K562 (cell line): ENCODE measurements around the gene ZSCAN5C. TPM values are rescaled to one million over a fixed set of nuclear protein-coding genes. Genes with fewer than 3 reads are reported as not detected.

Experiments used
- ATAC-seq: fragments of 200-7000 bp; cut with Tn5 transposase; 3 replicates; pipeline ENCODE4 v1.9.1; 2020; ENCODE audit warnings: moderate library complexity
- BruUV-seq: library from RNA; stranded (reverse); fragments of 400-500 nt; replicated peaks from 2 replicates; lab custom pipeline; 2021; lab: Mats Ljungman, UMichigan
- CTCF ChIA-PET: fragments of 300-600 bp; formaldehyde crosslinking; extraction: SDS; loops from one replicate; lab custom pipeline; 2021; ENCODE audit warnings: low intra/inter-chr PET ratio; lab: Yijun Ruan, JAX
- POLR2A ChIA-PET: fragments of 300-600, 350-650 bp; sonication (Branson Sonifier 250); formaldehyde crosslinking; extraction: SDS; loops from one replicate; lab custom pipeline; 2021; ENCODE audit warnings: antibody characterized with exemption, inconsistent platforms; lab: Yijun Ruan, JAX
- DNase-seq, 4 experiments: peaks; one replicate each; pipeline versions ENCODE4 v3.0.0 to v3.0.0-alpha.2; 2011 to 2018; ENCODE audit warnings: low spot score in 3 of 4, mixed read lengths in 3 of 4; ENCODE audit errors: extremely low read depth in 1 of 4
- FAIRE-seq: peaks from 2 replicates; lab custom pipeline; 2011; peaks lifted over from hg19 to GRCh38; lab: Jason Lieb, UNC
- H2AFZ ChIP-seq: 2 replicates; pipeline ENCODE4 v1.6.0; 2011; ENCODE audit warnings: low read depth, low read length, control low read depth, inconsistent platforms
- H3K27ac ChIP-seq: fragments of 200-600 bp; 3 replicates; pipeline ENCODE4 v1.8.0; 2011; ENCODE audit warnings: low read depth, mild to moderate bottlenecking, control low read depth, inconsistent platforms, low read length, moderate library complexity, mixed read lengths; ENCODE audit errors: extremely low read depth
- H3K27me3 ChIP-seq, 2 experiments: fragments of 300-600 bp in 1 of 2; 2 replicates in 1 of 2; 3 replicates in 1 of 2; pipeline versions ENCODE4 v1.6.0 to v1.8.0; 2011; ENCODE audit warnings: inconsistent platforms in 2 of 2, low read length in 2 of 2, mild to moderate bottlenecking in 1 of 2, mixed read lengths in 1 of 2, moderate library complexity in 1 of 2; ENCODE audit not compliant: control insufficient read depth in 2 of 2, insufficient read depth in 2 of 2
- H3K36me3 ChIP-seq: fragments of 300-600 bp; 3 replicates; pipeline ENCODE4 v1.8.0; 2011; ENCODE audit warnings: mild to moderate bottlenecking, low read length, inconsistent platforms; ENCODE audit not compliant: control insufficient read depth, insufficient read depth
- H3K4me1 ChIP-seq, 2 experiments: fragments of 200-600 bp in 1 of 2; replicated peaks in 1 of 2; 2 replicates in 1 of 2; 3 replicates in 1 of 2; pipeline versions ENCODE4 v1.5.1 to v1.8.0; 2011; ENCODE audit warnings: inconsistent platforms in 2 of 2, low read length in 2 of 2, mild to moderate bottlenecking in 1 of 2, mixed read lengths in 1 of 2, moderate library complexity in 1 of 2; ENCODE audit not compliant: control insufficient read depth in 2 of 2, insufficient read depth in 2 of 2
- H3K4me2 ChIP-seq: 2 replicates; pipeline ENCODE4 v1.6.1; 2011; ENCODE audit warnings: low read length, control low read depth, inconsistent platforms, mixed read lengths; ENCODE audit not compliant: insufficient read depth
- H3K4me3 ChIP-seq: fragments of 200-600 bp; sonication (generic), shearing (Covaris generic); 2 replicates; pipeline ENCODE4 v1.5.1; 2016; ENCODE audit warnings: control low read depth, inconsistent platforms
- H3K79me2 ChIP-seq: fragments of 200-600 bp; 3 replicates; pipeline ENCODE4 v1.8.0; 2011; ENCODE audit warnings: low read length, inconsistent platforms; ENCODE audit not compliant: control insufficient read depth, insufficient read depth
- H3K9ac ChIP-seq, 2 experiments: 2 replicates each; pipeline versions ENCODE4 v1.6.0 to v1.6.1; 2011; ENCODE audit warnings: low read depth in 2 of 2, low read length in 2 of 2, control low read depth in 1 of 2, inconsistent platforms in 1 of 2, mild to moderate bottlenecking in 1 of 2, mixed read lengths in 1 of 2; ENCODE audit not compliant: insufficient read depth in 1 of 2
- H3K9me1 ChIP-seq: one replicate; pipeline ENCODE4 v1.6.0; 2011; ENCODE audit warnings: inconsistent platforms, mild to moderate bottlenecking, low read length, moderate library complexity; ENCODE audit not compliant: control insufficient read depth, insufficient read depth
- H3K9me3 ChIP-seq: replicated peaks from 2 replicates; pipeline ENCODE4 v1.5.1; 2011; ENCODE audit warnings: low read depth, low read length, inconsistent platforms; ENCODE audit not compliant: control insufficient read depth, insufficient read depth
- H4K20me1 ChIP-seq: replicated peaks from 2 replicates; pipeline ENCODE4 v1.6.1; 2011; ENCODE audit warnings: low read length, inconsistent platforms, mixed read lengths; ENCODE audit not compliant: control insufficient read depth, insufficient read depth
- CEBPZ ChIP-seq: fragments of 150-350 bp; IDR thresholded peaks from 2 replicates; pipeline ENCODE4 v1.6.1; 2014; ENCODE audit warnings: low read depth, mild to moderate bottlenecking, low read length, borderline replicate concordance
- DPF2 ChIP-seq: fragments of 450-650 bp; IDR thresholded peaks from 2 replicates; pipeline ENCODE4 v1.6.1; 2016
- EGR1 ChIP-seq: fragments of 450-650 bp; conservative IDR thresholded peaks from 2 replicates; pipeline ENCODE4 v1.6.1; 2017; ENCODE audit warnings: mild to moderate bottlenecking
- FUS ChIP-seq: fragments of 200-400 bp; formaldehyde crosslinking; optimal IDR thresholded peaks from 2 replicates; pipeline ENCODE3; 2017; ENCODE audit warnings: low read depth, low read length
- GATAD2A ChIP-seq: fragments of 450-650 bp; IDR thresholded peaks from 2 replicates; pipeline ENCODE4 v1.6.1; 2017
- KLF13 ChIP-seq: fragments of 450-650 bp; IDR thresholded peaks from 2 replicates; pipeline ENCODE4 v1.6.1; 2016; ENCODE audit warnings: missing genetic modification characterization, low read depth, mild to moderate bottlenecking, missing compliant biosample characterization, moderate library complexity, borderline replicate concordance
- MBD2 ChIP-seq: sonication (generic); IDR thresholded peaks from 2 replicates; pipeline ENCODE4 v1.6.1; 2016; ENCODE audit warnings: low read depth, borderline replicate concordance
- TAF15 ChIP-seq: fragments of 200-400 bp; formaldehyde crosslinking; IDR thresholded peaks from 2 replicates; pipeline ENCODE4 v1.6.1; 2017; ENCODE audit warnings: mild to moderate bottlenecking, low read depth, low read length, moderate library complexity
- TFAP4 ChIP-seq: sonication (generic); formaldehyde crosslinking; IDR thresholded peaks from 2 replicates; pipeline ENCODE4 v1.8.0; 2022; ENCODE audit warnings: missing genetic modification reagents, mild to moderate bottlenecking, moderate library complexity, borderline replicate concordance
- ZEB2 ChIP-seq: fragments of 450-650 bp; IDR thresholded peaks from 2 replicates; pipeline ENCODE4 v1.6.1; 2016
- ZNF146 ChIP-seq: IDR thresholded peaks from one replicate; pipeline ENCODE4 v1.6.1; 2018; ENCODE audit warnings: missing compliant biosample characterization; ENCODE audit not compliant: unreplicated experiment
- ZNF699 ChIP-seq: fragments of 250-450 bp; sonication (Bioruptor Pico); IDR thresholded peaks from 2 replicates; pipeline ENCODE4 v1.8.0; 2021; ENCODE audit warnings: mild to moderate bottlenecking, moderate library complexity; ENCODE audit not compliant: insufficient replicate concordance
- WGBS: fragments of 100-300 bp; shearing (Covaris generic); methylation state at CpG from one replicate; pipeline ENCODE4 v1.1.6; 2016; ENCODE audit warnings: low coverage, mixed read lengths; ENCODE audit not compliant: insufficient coverage; ENCODE audit errors: missing lambda C conversion rate; 5-methylcytosine and 5-hydroxymethylcytosine counted together
- in situ Hi-C: fragments of 300-500 bp; cut with MboI; formaldehyde crosslinking; loops from 4 replicates; pipeline ENCODE4 v1.15.0; 2018; ENCODE audit warnings: inconsistent platforms, mixed read lengths
- intact Hi-C: fragments of 100-400 bp; cut with micrococcal nuclease; formaldehyde crosslinking; loops from 2 replicates; pipeline ENCODE4 v1.14.2; 2022
- polyA plus RNA-seq, 8 experiments: library from polyadenylated mRNA; depleted of rRNA in 4 of 8; stranded (reverse) in 5 of 8; unstranded in 3 of 8; fragments of >200 nt; fragmentation: Nextera tagmentation in 2 of 8; fragmentation: Illumina TruSeq in 1 of 8; extraction: Ambion mirVana in 2 of 8; extraction: Trizol in 1 of 8; gene quantifications; 2 replicates each; pipeline versions ENCODE4 v1.2.1 to v1.2.3, GENCODE V29; 2011 to 2014; ENCODE audit warnings: inconsistent platforms in 1 of 8, missing spikeins in 1 of 8
- total RNA-seq, 7 experiments: library from RNA; depleted of rRNA in 6 of 7; stranded (reverse); fragments of >200 nt in 6 of 7; fragmentation: Illumina TruSeq in 2 of 7; extraction: Trizol in 2 of 7; gene quantifications; 2 replicates each; pipeline versions ENCODE4 v1.2.1 to v1.2.3, GENCODE V29; 2011 to 2021; ENCODE audit warnings: low replicate concordance in 1 of 7
- TF ChIP-seq, protein P1 (sequence below): fragments of 200-800 bp; sonication (Bioruptor generic); IDR thresholded peaks from 2 replicates; pipeline ENCODE4 v1.6.1; 2016; ENCODE audit warnings: missing genetic modification characterization, missing compliant biosample characterization

ZSCAN5C gene
- total and polyA plus RNA-seq, 9 of the 15 experiments (the other 6 are each of a cell fraction or from before 2014, with no cell fraction given), result 0.07 TPM; not detected in 8

GRCh38 chr19:56223481-56223880, 21.4 kb downstream of the ZSCAN5C start:
- FAIRE-seq (no peak), DNase-seq (no peak), ATAC-seq (no peak)
- in situ Hi-C loops, result no loop called here
- no peak overlapping the region for H2AFZ ChIP-seq
- H3K9me1 ChIP-seq, result no peaks in the 10 kb centered on the region
- 29% methylated on average over 9 of the region's 9 CpGs for WGBS
- BruUV-seq, result no TSS peak
- no peaks in the 10 kb centered on the region; a peak in 1 of 5 replicates for H3K4me1 ChIP-seq
- POLR2A ChIA-PET, result no interaction called here
- H3K4me3 ChIP-seq, result no peak overlapping the region
- no peaks in the 10 kb centered on the region for H4K20me1 ChIP-seq
- no peak overlapping the region for H3K27ac ChIP-seq
- no peak overlapping the region for H3K4me2 ChIP-seq
- H3K36me3 ChIP-seq, result no peaks in the 10 kb centered on the region
- no peak overlapping the region for H3K9ac ChIP-seq
- peaks cover 2% of the 10 kb centered on the region; the same call in 1 of the 2 replicates for H3K9me3 ChIP-seq
- peaks cover 0 to 9% of the 10 kb centered on the region in 2 experiments; a peak in 2 of 5 replicates for H3K27me3 ChIP-seq
- intact Hi-C loops, result no loop called here
- H3K79me2 ChIP-seq, result no peaks in the 10 kb centered on the region
- CTCF ChIA-PET, result no interaction called here
- TF ChIP-seq TAF15, result no peak
- no peak for TF ChIP-seq MBD2
- no peak for TF ChIP-seq ZNF699 (CRISPR knock-in tag)
- TF ChIP-seq ZNF146 (CRISPR knock-in tag), result no peak
- TF ChIP-seq GATAD2A, result no peak
- TF ChIP-seq, protein P1, sequence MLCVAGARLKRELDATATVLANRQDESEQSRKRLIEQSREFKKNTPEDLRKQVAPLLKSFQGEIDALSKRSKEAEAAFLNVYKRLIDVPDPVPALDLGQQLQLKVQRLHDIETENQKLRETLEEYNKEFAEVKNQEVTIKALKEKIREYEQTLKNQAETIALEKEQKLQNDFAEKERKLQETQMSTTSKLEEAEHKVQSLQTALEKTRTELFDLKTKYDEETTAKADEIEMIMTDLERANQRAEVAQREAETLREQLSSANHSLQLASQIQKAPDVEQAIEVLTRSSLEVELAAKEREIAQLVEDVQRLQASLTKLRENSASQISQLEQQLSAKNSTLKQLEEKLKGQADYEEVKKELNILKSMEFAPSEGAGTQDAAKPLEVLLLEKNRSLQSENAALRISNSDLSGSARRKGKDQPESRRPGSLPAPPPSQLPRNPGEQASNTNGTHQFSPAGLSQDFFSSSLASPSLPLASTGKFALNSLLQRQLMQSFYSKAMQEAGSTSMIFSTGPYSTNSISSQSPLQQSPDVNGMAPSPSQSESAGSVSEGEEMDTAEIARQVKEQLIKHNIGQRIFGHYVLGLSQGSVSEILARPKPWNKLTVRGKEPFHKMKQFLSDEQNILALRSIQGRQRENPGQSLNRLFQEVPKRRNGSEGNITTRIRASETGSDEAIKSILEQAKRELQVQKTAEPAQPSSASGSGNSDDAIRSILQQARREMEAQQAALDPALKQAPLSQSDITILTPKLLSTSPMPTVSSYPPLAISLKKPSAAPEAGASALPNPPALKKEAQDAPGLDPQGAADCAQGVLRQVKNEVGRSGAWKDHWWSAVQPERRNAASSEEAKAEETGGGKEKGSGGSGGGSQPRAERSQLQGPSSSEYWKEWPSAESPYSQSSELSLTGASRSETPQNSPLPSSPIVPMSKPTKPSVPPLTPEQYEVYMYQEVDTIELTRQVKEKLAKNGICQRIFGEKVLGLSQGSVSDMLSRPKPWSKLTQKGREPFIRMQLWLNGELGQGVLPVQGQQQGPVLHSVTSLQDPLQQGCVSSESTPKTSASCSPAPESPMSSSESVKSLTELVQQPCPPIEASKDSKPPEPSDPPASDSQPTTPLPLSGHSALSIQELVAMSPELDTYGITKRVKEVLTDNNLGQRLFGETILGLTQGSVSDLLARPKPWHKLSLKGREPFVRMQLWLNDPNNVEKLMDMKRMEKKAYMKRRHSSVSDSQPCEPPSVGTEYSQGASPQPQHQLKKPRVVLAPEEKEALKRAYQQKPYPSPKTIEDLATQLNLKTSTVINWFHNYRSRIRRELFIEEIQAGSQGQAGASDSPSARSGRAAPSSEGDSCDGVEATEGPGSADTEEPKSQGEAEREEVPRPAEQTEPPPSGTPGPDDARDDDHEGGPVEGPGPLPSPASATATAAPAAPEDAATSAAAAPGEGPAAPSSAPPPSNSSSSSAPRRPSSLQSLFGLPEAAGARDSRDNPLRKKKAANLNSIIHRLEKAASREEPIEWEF (CRISPR knock-in tag), result no peak
- TF ChIP-seq TFAP4 (CRISPR knock-in tag), result no peak
- TF ChIP-seq CEBPZ, result no peak
- TF ChIP-seq EGR1, result no peak
- TF ChIP-seq DPF2, result no peak
- no peak for TF ChIP-seq ZEB2
- no peak for TF ChIP-seq KLF13 (tag)
- TF ChIP-seq FUS, result no peak
